ENCODE measurements around the gene TTC39B.
A peak's percentile ranks its signal among the peaks of the same experiment; 100 is the strongest.
"Not testable (repeated sequence)": the region's sequence is repeated elsewhere in the genome, so short reads cannot be mapped to it uniquely, and the experiment has no call there.

TTC39B gene

GRCh38 chr9:15268317-15268716 is 38.7 kb downstream of the TTC39B start:
- no peak for DNase-seq (ENCODE audit: low read depth in 2 of 2)

GRCh38 chr9:15264918-15265317 is 42.1 kb downstream of the TTC39B start:
- DNase-seq (ENCODE audit: low read depth in 2 of 2) = no peak

GRCh38 chr9:15262581-15262980 is 44.4 kb downstream of the TTC39B start:
- DNase-seq (ENCODE audit: low read depth in 2 of 2) = no peak

- DNase-seq (ENCODE audit: low read depth in 2 of 2) = no peak
Observed at GRCh38 chr9:15256426-15256825, 50.6 kb downstream of the TTC39B start.

GRCh38 chr9:15253786-15254185 is 53.2 kb downstream of the TTC39B start:
- DNase-seq (ENCODE audit: low read depth in 2 of 2) = no peak

- peak; percentile 20 to 37 for DNase-seq (ENCODE audit: low read depth in 2 of 2)
Observed at GRCh38 chr9:15253197-15253596, 53.8 kb downstream of the TTC39B start.

GRCh38 chr9:15249981-15250380 is 57.0 kb downstream of the TTC39B start:
- DNase-seq (ENCODE audit: low read depth in 2 of 2) = no peak

- peak; percentile 47 to 49 for DNase-seq (ENCODE audit: low read depth in 2 of 2)
Observed at GRCh38 chr9:15249042-15249818, 57.8 kb downstream of the TTC39B start.

GRCh38 chr9:15248621-15249020 is 58.4 kb downstream of the TTC39B start:
- DNase-seq (ENCODE audit: low read depth in 2 of 2) = no peak

GRCh38 chr9:15248081-15248480 is 58.9 kb downstream of the TTC39B start:
- DNase-seq (ENCODE audit: low read depth in 2 of 2) = no peak

- no peak for DNase-seq (ENCODE audit: low read depth in 2 of 2)
Observed at GRCh38 chr9:15246708-15247107, 60.3 kb downstream of the TTC39B start.

- no peak for DNase-seq (ENCODE audit: low read depth in 2 of 2)
Observed at GRCh38 chr9:15246243-15246642, 60.8 kb downstream of the TTC39B start.

GRCh38 chr9:15244001-15244441 is 63.0 kb downstream of the TTC39B start:
- no peak for DNase-seq (ENCODE audit: low read depth in 2 of 2)

- DNase-seq (ENCODE audit: low read depth in 2 of 2) = no peak
Observed at GRCh38 chr9:15243081-15243480, 63.9 kb downstream of the TTC39B start.

GRCh38 chr9:15240927-15241326 is 66.1 kb downstream of the TTC39B start:
- no peak for DNase-seq (ENCODE audit: low read depth in 2 of 2)

GRCh38 chr9:15239816-15240215 is 67.2 kb downstream of the TTC39B start:
- DNase-seq (ENCODE audit: low read depth in 2 of 2) = no peak

- no peak for DNase-seq (ENCODE audit: low read depth in 2 of 2)
Observed at GRCh38 chr9:15238646-15239045, 68.4 kb downstream of the TTC39B start.

- no peak for DNase-seq (ENCODE audit: low read depth in 2 of 2)
Observed at GRCh38 chr9:15235658-15236057, 71.4 kb downstream of the TTC39B start.

GRCh38 chr9:15233941-15234490 is 73.0 kb downstream of the TTC39B start:
- DNase-seq (ENCODE audit: low read depth in 2 of 2) = not testable (repeated sequence)

- DNase-seq (ENCODE audit: low read depth in 2 of 2) = not testable (repeated sequence)
Observed at GRCh38 chr9:15232706-15233280, 74.2 kb downstream of the TTC39B start.

- DNase-seq (ENCODE audit: low read depth in 2 of 2) = no peak
Observed at GRCh38 chr9:15231788-15232635, 75.0 kb downstream of the TTC39B start.

GRCh38 chr9:15229409-15229808 is 77.6 kb downstream of the TTC39B start:
- DNase-seq (ENCODE audit: low read depth in 2 of 2) = no peak

Data from fibroblast of skin of left quadriceps (primary cell).